Activated naive CD4-positive, alpha-beta T cell treated with anti-CD3 and anti-CD28 coated beads for 36 hours (primary cell): ENCODE results near the gene C17orf113. TPM values are rescaled to one million over a fixed set of nuclear protein-coding genes. Genes with fewer than 3 reads are reported as not detected.

Experiments used
- CTCF ChIA-PET: fragments of 350-600 bp; sonication (Branson Sonifier 250); formaldehyde crosslinking; loops from one replicate; lab custom pipeline; 2021; ENCODE audit warnings: antibody characterized with exemption; lab: Charles Lee
- DNase-seq: peaks from one replicate; pipeline ENCODE4 v3.0.0-alpha.2; 2020
- H3K27ac Mint-ChIP-seq: one replicate; pipeline ENCODE4 v1.8.0; 2021; ENCODE audit warnings: mild to moderate bottlenecking, mixed read lengths
- H3K27me3 Mint-ChIP-seq: one replicate; pipeline ENCODE4 v1.8.0; 2021; ENCODE audit warnings: low read depth, mixed read lengths
- H3K36me3 Mint-ChIP-seq: one replicate; pipeline ENCODE4 v1.8.0; 2021; ENCODE audit warnings: low read depth, mixed read lengths
- H3K4me1 Mint-ChIP-seq: one replicate; pipeline ENCODE4 v1.8.0; 2021; ENCODE audit warnings: low read depth, mixed read lengths
- H3K4me3 Mint-ChIP-seq: one replicate; pipeline ENCODE4 v1.8.0; 2021; ENCODE audit warnings: mild to moderate bottlenecking, moderate library complexity, mixed read lengths
- H3K9me3 Mint-ChIP-seq: one replicate; pipeline ENCODE4 v1.8.0; 2021; ENCODE audit warnings: mixed read lengths
- intact Hi-C: fragments of 100-400 bp; cut with micrococcal nuclease; formaldehyde crosslinking; loops from one replicate; pipeline ENCODE4 v1.15.1; 2023
- total RNA-seq, 2 experiments: library from RNA; stranded (reverse); gene quantifications; one replicate each; pipeline ENCODE4 v1.2.3, GENCODE V29; 2021

The C17orf113 gene
- total RNA-seq, 2 experiments from 2014 or later, result 0.20 to 0.31 TPM

- Mint-ChIP-seq H3K27me3 (peaks cover 15% of the 10 kb centered on the region), H3K9me3 (no peaks in the 10 kb centered on the region), H3K4me3 (no peak overlapping the region), H3K4me1 (peaks cover 22% of the 10 kb centered on the region), H3K36me3 (no peaks in the 10 kb centered on the region), H3K27ac (no peak overlapping the region)
- peak; percentile 83 for DNase-seq
- CTCF ChIA-PET, result interaction anchor here (0.7 to 4.5 kb wide), 20 partner anchors 9 to 114 kb away, joined by 3 to 38 read pairs (median 5); no protein-coding TSS in a partner anchor
- intact Hi-C loops, result loop anchor here (1.0 to 2.0 kb wide), 4 partner anchors 34 to 339 kb away; partner anchors contain the start of gene KCNH4
Measured at GRCh38 chr17:42067371-42068091, 17.1 kb upstream of the C17orf113 start.

- H3K27ac Mint-ChIP-seq, result no peak overlapping the region
- H3K4me1 Mint-ChIP-seq, result peaks cover 16% of the 10 kb centered on the region
- no peak for DNase-seq
- no peaks in the 10 kb centered on the region for H3K9me3 Mint-ChIP-seq
- intact Hi-C loops, result no loop called here
- no peak overlapping the region for H3K4me3 Mint-ChIP-seq
- no peaks in the 10 kb centered on the region for H3K36me3 Mint-ChIP-seq
- H3K27me3 Mint-ChIP-seq, result no peaks in the 10 kb centered on the region
- CTCF ChIA-PET, result interaction anchor here (0.6 to 4.5 kb wide), 22 partner anchors 10 to 854 kb away, joined by 3 to 38 read pairs (median 4); partner anchors contain the start of gene ZNF385C
Measured at GRCh38 chr17:42065201-42065600, 14.8 kb upstream of the C17orf113 start.

- no peaks in the 10 kb centered on the region for H3K36me3 Mint-ChIP-seq
- no peak overlapping the region for H3K4me3 Mint-ChIP-seq
- no peak overlapping the region for H3K27ac Mint-ChIP-seq
- H3K9me3 Mint-ChIP-seq, result no peaks in the 10 kb centered on the region
- no peaks in the 10 kb centered on the region for H3K27me3 Mint-ChIP-seq
- no peak for DNase-seq
- intact Hi-C loops, result loop anchor here (1.0 kb wide), 2 partner anchors 37 to 96 kb away; partner anchors contain the start of gene CNP
- peaks cover 16% of the 10 kb centered on the region for H3K4me1 Mint-ChIP-seq
- CTCF ChIA-PET, result interaction anchor here (3.8 kb wide), 1 partner anchor 38 kb away, joined by 23 read pairs; no protein-coding TSS in a partner anchor
Measured at GRCh38 chr17:42062681-42063080, 12.3 kb upstream of the C17orf113 start.

GRCh38 chr17:42061646-42062487 is 11.5 kb upstream of the C17orf113 start:
- intact Hi-C loops, result no loop called here
- Mint-ChIP-seq H3K4me1 (peaks cover 16% of the 10 kb centered on the region), H3K36me3 (no peaks in the 10 kb centered on the region), H3K9me3 (no peaks in the 10 kb centered on the region), H3K27me3 (no peaks in the 10 kb centered on the region), H3K4me3 (no peak overlapping the region), H3K27ac (no peak overlapping the region)
- DNase-seq, result no peak
- CTCF ChIA-PET, result interaction anchor here (1.5 kb wide), 1 partner anchor 36 kb away, joined by 3 read pairs; no protein-coding TSS in a partner anchor

- Mint-ChIP-seq H3K27ac (no peak overlapping the region), H3K9me3 (no peaks in the 10 kb centered on the region), H3K36me3 (no peaks in the 10 kb centered on the region), H3K4me1 (peaks cover 19% of the 10 kb centered on the region), H3K4me3 (no peak overlapping the region), H3K27me3 (no peaks in the 10 kb centered on the region)
- DNase-seq, result no peak
- intact Hi-C loops, result no loop called here
- CTCF ChIA-PET, result interaction anchor here (0.8 kb wide), 2 partner anchors 11 to 35 kb away, joined by 3 to 4 read pairs; no protein-coding TSS in a partner anchor
Measured at GRCh38 chr17:42060231-42060630, 9.8 kb upstream of the C17orf113 start.

GRCh38 chr17:42059815-42060214 is 9.4 kb upstream of the C17orf113 start:
- Mint-ChIP-seq H3K4me3 (no peak overlapping the region), H3K27me3 (peaks cover 2% of the 10 kb centered on the region), H3K9me3 (no peaks in the 10 kb centered on the region), H3K36me3 (no peaks in the 10 kb centered on the region), H3K4me1 (peaks cover 17% of the 10 kb centered on the region), H3K27ac (no peak overlapping the region)
- no peak for DNase-seq
- CTCF ChIA-PET, result interaction anchor here (0.6 to 0.8 kb wide), 3 partner anchors 10 to 44 kb away, joined by 3 to 4 read pairs (median 3); no protein-coding TSS in a partner anchor
- intact Hi-C loops, result no loop called here

- Mint-ChIP-seq H3K27ac (no peak overlapping the region), H3K4me3 (no peak overlapping the region), H3K4me1 (peaks cover 3% of the 10 kb centered on the region), H3K36me3 (no peaks in the 10 kb centered on the region), H3K27me3 (peaks cover 8% of the 10 kb centered on the region), H3K9me3 (no peaks in the 10 kb centered on the region)
- no peak for DNase-seq
- intact Hi-C loops, result no loop called here
- CTCF ChIA-PET, result interaction anchor here (1.3 to 1.6 kb wide), 2 partner anchors 33 to 54 kb away, joined by 4 read pairs; partner anchors contain the start of gene DHX58
Measured at GRCh38 chr17:42058063-42058462, 7.7 kb upstream of the C17orf113 start.

GRCh38 chr17:42056635-42057034 is 6.2 kb upstream of the C17orf113 start:
- peak; percentile 24 for DNase-seq
- H3K9me3 Mint-ChIP-seq, result no peaks in the 10 kb centered on the region
- peaks cover 16% of the 10 kb centered on the region for H3K27me3 Mint-ChIP-seq
- no peaks in the 10 kb centered on the region for H3K36me3 Mint-ChIP-seq
- H3K4me1 Mint-ChIP-seq, result peaks cover 3% of the 10 kb centered on the region
- no peak overlapping the region for H3K27ac Mint-ChIP-seq
- intact Hi-C loops, result no loop called here
- no peak overlapping the region for H3K4me3 Mint-ChIP-seq
- CTCF ChIA-PET, result interaction anchor here (0.9 to 1.5 kb wide), 3 partner anchors 11 to 93 kb away, joined by 3 to 8 read pairs (median 5); no protein-coding TSS in a partner anchor

GRCh38 chr17:42055496-42055895 is 5.1 kb upstream of the C17orf113 start:
- Mint-ChIP-seq H3K9me3 (no peaks in the 10 kb centered on the region), H3K36me3 (no peaks in the 10 kb centered on the region), H3K27ac (no peak overlapping the region), H3K27me3 (peaks cover 22% of the 10 kb centered on the region), H3K4me1 (peaks cover 3% of the 10 kb centered on the region), H3K4me3 (no peak overlapping the region)
- DNase-seq, result peak; percentile 43
- CTCF ChIA-PET, result interaction anchor here (0.6 to 1.4 kb wide), 3 partner anchors 13 to 276 kb away, joined by 3 to 8 read pairs (median 4); no protein-coding TSS in a partner anchor
- intact Hi-C loops, result no loop called here

GRCh38 chr17:42055027-42055426 is 4.6 kb upstream of the C17orf113 start:
- Mint-ChIP-seq H3K36me3 (no peaks in the 10 kb centered on the region), H3K4me3 (no peak overlapping the region), H3K9me3 (no peaks in the 10 kb centered on the region), H3K27me3 (peaks cover 22% of the 10 kb centered on the region), H3K4me1 (peaks cover 3% of the 10 kb centered on the region), H3K27ac (no peak overlapping the region)
- intact Hi-C loops, result no loop called here
- no peak for DNase-seq
- CTCF ChIA-PET, result interaction anchor here (0.7 to 1.4 kb wide), 3 partner anchors 13 to 92 kb away, joined by 3 to 8 read pairs (median 4); no protein-coding TSS in a partner anchor

GRCh38 chr17:42053731-42054500 is 3.5 kb upstream of the C17orf113 start:
- intact Hi-C loops, result no loop called here
- DNase-seq, result no peak
- no peak overlapping the region for H3K27ac Mint-ChIP-seq
- peaks cover 3% of the 10 kb centered on the region for H3K4me1 Mint-ChIP-seq
- no peaks in the 10 kb centered on the region for H3K9me3 Mint-ChIP-seq
- H3K36me3 Mint-ChIP-seq, result no peaks in the 10 kb centered on the region
- H3K27me3 Mint-ChIP-seq, result peaks cover 26% of the 10 kb centered on the region
- CTCF ChIA-PET, result interaction anchor here (0.9 kb wide), 1 partner anchor 13 kb away, joined by 4 read pairs; no protein-coding TSS in a partner anchor
- H3K4me3 Mint-ChIP-seq, result no peak overlapping the region
